Transverse colon (tissue), 4 donors: ENCODE measurements around the gene ARHGEF33. TPM values are rescaled to one million over a fixed set of nuclear protein-coding genes. Genes with fewer than 3 reads are reported as not detected.

ENCODE experiments used
- DNase-seq: peaks from one replicate; pipeline ENCODE4 v3.0.0-alpha.2; 2019
- H3K27ac ChIP-seq, 4 donors: fragments of 200-600 bp; sonication (generic); 2 replicates each; pipeline ENCODE4 v1.5.1; 2016 to 2018; ENCODE audit warnings: inconsistent platforms in 4 of 4
- H3K27me3 ChIP-seq: fragments of 200-600 bp; sonication (generic); 2 replicates; pipeline ENCODE4 v1.5.1; 2017; ENCODE audit warnings: inconsistent platforms
- H3K36me3 ChIP-seq, 4 donors: fragments of 200-600 bp; sonication (generic); 2 replicates each; pipeline ENCODE4 v1.5.1; 2017 to 2019; ENCODE audit warnings: inconsistent platforms in 4 of 4
- H3K4me1 ChIP-seq, 4 donors: fragments of 200-600 bp; sonication (generic); 2 replicates each; pipeline ENCODE4 v1.5.1; 2017 to 2020; ENCODE audit warnings: inconsistent platforms in 4 of 4
- H3K4me3 ChIP-seq, 4 donors: fragments of 200-600 bp; sonication (generic); 1 replicate in 1 of 4; 2 replicates in 3 of 4; pipeline versions ENCODE4 v1.5.1 to v1.6.1; 2017 to 2019; ENCODE audit warnings: inconsistent platforms in 4 of 4
- H3K9me3 ChIP-seq, 2 donors: fragments of 200-600 bp; sonication (generic); 2 replicates each; pipeline ENCODE4 v1.5.1; 2017 to 2019; ENCODE audit warnings: inconsistent platforms in 2 of 2
- CTCF ChIP-seq, 5 experiments: fragments of 200-600 bp in 3 of 5; fragments of 450-650 bp in 2 of 5; sonication (generic) in 3 of 5; IDR thresholded peaks; 1 replicate in 2 of 5; 2 replicates in 3 of 5; pipeline ENCODE4 v1.5.1; 2016 to 2017; ENCODE audit warnings: antibody characterized with exemption in 5 of 5, inconsistent platforms in 3 of 5, mild to moderate bottlenecking in 2 of 5, moderate library complexity in 1 of 5
- EP300 ChIP-seq: sonication (generic); formaldehyde crosslinking; IDR thresholded peaks from one replicate; pipeline ENCODE4 v1.6.1; 2017; ENCODE audit warnings: antibody characterized with exemption, low read depth
- POLR2A ChIP-seq: fragments of 450-650 bp; IDR thresholded peaks from one replicate; pipeline ENCODE4 v1.6.1; 2016; ENCODE audit warnings: antibody characterized with exemption, mild to moderate bottlenecking, moderate library complexity
- POLR2AphosphoS5 ChIP-seq, 3 donors: sonication (generic); formaldehyde crosslinking; IDR thresholded peaks; one replicate each; pipeline ENCODE4 v1.6.1; 2016; ENCODE audit warnings: antibody characterized with exemption in 3 of 3
- whole genome bisulfite sequencing, 2 donors: methylation state at CpG; one replicate each; pipeline ENCODE4 v1.1.5; 2018; ENCODE audit warnings: low coverage in 1 of 2; 5-methylcytosine and 5-hydroxymethylcytosine counted together
- in situ Hi-C, 4 donors: fragments of 200-750 bp; cut with MboI; loops; one replicate each; pipeline versions ENCODE4 v1.15.0 to v1.15.1; 2017; ENCODE audit warnings: low sequenced_read_pairs in 3 of 4, low pct_ligation_motif_present in 1 of 4, low pct_unique_long_range_greater_than_20kb in 1 of 4
- intact Hi-C: fragments of 100-400 bp; cut with DNase I; formaldehyde crosslinking; loops from one replicate; pipeline ENCODE4 v1.15.1; 2023; ENCODE audit warnings: low total_unique reads
- total RNA-seq, 4 donors: library from RNA; depleted of rRNA; stranded (reverse); fragments of >200 nt; gene quantifications; one replicate each; pipeline ENCODE4 v1.1.0, GENCODE V29; 2016

Gene ARHGEF33
- total RNA-seq, 4 donors from 2014 or later, result 0.14 to 0.32 TPM; not detected in 2

GRCh38 chr2:38991899-38992298 is 102.2 kb downstream of the ARHGEF33 start:
- Histone ChIP-seq H3K36me3 (peaks cover 0 to 52% (median 17%) of the 10 kb centered on the region in 4 donors), H3K9me3 (no peaks in the 10 kb centered on the region), H3K4me3 (no peak overlapping the region), H3K27ac (no peak overlapping the region), H3K27me3 (no peaks in the 10 kb centered on the region), H3K4me1 (no peaks in the 10 kb centered on the region)
- DNase-seq, result no peak
- in situ Hi-C loops, result no loop called here
- TF ChIP-seq EP300, result no peak
- no peak for TF ChIP-seq POLR2AphosphoS5 (IDR thresholded peaks at IDR 0.05)
- 88 to 89% methylated on average over 2 of the region's 2 CpGs for WGBS, 2 donors
- intact Hi-C loops, result no loop called here

GRCh38 chr2:38997781-38998180 is 108.1 kb downstream of the ARHGEF33 start:
- no peak for DNase-seq
- Histone ChIP-seq H3K36me3 (peaks cover 0 to 45% (median 18%) of the 10 kb centered on the region in 4 donors), H3K4me1 (no peaks in the 10 kb centered on the region), H3K27me3 (no peaks in the 10 kb centered on the region), H3K27ac (no peak overlapping the region), H3K9me3 (no peaks in the 10 kb centered on the region), H3K4me3 (no peak overlapping the region)
- no peak for TF ChIP-seq EP300
- TF ChIP-seq CTCF (IDR thresholded peaks at IDR 0.05), result no peak
- TF ChIP-seq POLR2A, result no peak
- no peak for TF ChIP-seq POLR2AphosphoS5 (IDR thresholded peaks at IDR 0.05)
- 42 to 63% methylated on average over 3 to 4 of the region's 4 CpGs for WGBS, 2 donors
- intact Hi-C loops (no loop called here), in situ Hi-C loops (no loop called here)

GRCh38 chr2:39000552-39000951 is 110.9 kb downstream of the ARHGEF33 start:
- DNase-seq, result no peak
- in situ Hi-C loops, result no loop called here
- Histone ChIP-seq H3K4me3 (no peak overlapping the region), H3K9me3 (no peaks in the 10 kb centered on the region), H3K4me1 (no peaks in the 10 kb centered on the region), H3K27me3 (no peaks in the 10 kb centered on the region), H3K36me3 (peaks cover 0 to 42% (median 15%) of the 10 kb centered on the region in 4 donors), H3K27ac (no peak overlapping the region)
- TF ChIP-seq EP300 (no peak), POLR2A (no peak), CTCF (IDR thresholded peaks at IDR 0.05) (no peak), POLR2AphosphoS5 (IDR thresholded peaks at IDR 0.05) (no peak)
- intact Hi-C loops, result no loop called here
- 79 to 84% methylated on average over 2 of the region's 2 CpGs for WGBS, 2 donors

- DNase-seq, result no peak
- intact Hi-C loops, result no loop called here
- peaks cover 0 to 49% (median 19%) of the 10 kb centered on the region in 4 donors for H3K36me3 ChIP-seq
- H3K27me3 ChIP-seq, result no peaks in the 10 kb centered on the region
- in situ Hi-C loops, result no loop called here
- no peak for TF ChIP-seq CTCF (IDR thresholded peaks at IDR 0.05)
- TF ChIP-seq POLR2A, result no peak
- no peak for TF ChIP-seq EP300
- no peak for TF ChIP-seq POLR2AphosphoS5 (IDR thresholded peaks at IDR 0.05)
- no peaks in the 10 kb centered on the region for H3K4me1 ChIP-seq
- H3K9me3 ChIP-seq, result no peaks in the 10 kb centered on the region
- whole genome bisulfite sequencing, 2 donors, result 77% methylated on average over 5 of the region's 5 CpGs; no CpG with 5 or more reads in 1 of the 2 donors
- no peak overlapping the region for H3K27ac ChIP-seq
- H3K4me3 ChIP-seq, result no peak overlapping the region
Observed at GRCh38 chr2:39007875-39008504, 118.3 kb downstream of the ARHGEF33 start.

- Histone ChIP-seq H3K9me3 (no peaks in the 10 kb centered on the region), H3K27ac (no peak overlapping the region), H3K4me3 (no peak overlapping the region), H3K36me3 (peaks cover 0 to 49% (median 21%) of the 10 kb centered on the region in 4 donors), H3K27me3 (no peaks in the 10 kb centered on the region), H3K4me1 (no peaks in the 10 kb centered on the region)
- in situ Hi-C loops, result no loop called here
- intact Hi-C loops, result no loop called here
- no peak for DNase-seq
- no peak for TF ChIP-seq EP300
- TF ChIP-seq CTCF (IDR thresholded peaks at IDR 0.05), result no peak
- TF ChIP-seq POLR2A, result no peak
- no peak for TF ChIP-seq POLR2AphosphoS5 (IDR thresholded peaks at IDR 0.05)
- 81 to 100% methylated on average over 1 of the region's 1 CpG for WGBS, 2 donors
Observed at GRCh38 chr2:39008665-39009064, 119.0 kb downstream of the ARHGEF33 start.
